ENCODE measurements around the gene KCNK3.

GRCh38 chr2:26738481-26738880 lies 46.0 kb downstream of the KCNK3 start:
- TF ChIP-seq POLR2A (IDR thresholded peaks at IDR 0.05; ENCODE audit: low read length) (no peak), GATA1 (IDR thresholded peaks at IDR 0.05; ENCODE audit: low read depth, low read length) (no peak)

All from erythroblast (primary cell).